ENCODE data around the gene MNT. TPM values are rescaled to one million over a fixed set of nuclear protein-coding genes. Genes with fewer than 3 reads are reported as not detected.
"Not testable (repeated sequence)": the region's sequence is repeated elsewhere in the genome, so short reads cannot be mapped to it uniquely, and the experiment has no call there.

The MNT gene
- total and polyA plus RNA-seq, 2 of the 8 experiments (the other 6 are each of a cell fraction or from before 2014, with no cell fraction given) = 5.0 to 17.3 TPM

DNA sequence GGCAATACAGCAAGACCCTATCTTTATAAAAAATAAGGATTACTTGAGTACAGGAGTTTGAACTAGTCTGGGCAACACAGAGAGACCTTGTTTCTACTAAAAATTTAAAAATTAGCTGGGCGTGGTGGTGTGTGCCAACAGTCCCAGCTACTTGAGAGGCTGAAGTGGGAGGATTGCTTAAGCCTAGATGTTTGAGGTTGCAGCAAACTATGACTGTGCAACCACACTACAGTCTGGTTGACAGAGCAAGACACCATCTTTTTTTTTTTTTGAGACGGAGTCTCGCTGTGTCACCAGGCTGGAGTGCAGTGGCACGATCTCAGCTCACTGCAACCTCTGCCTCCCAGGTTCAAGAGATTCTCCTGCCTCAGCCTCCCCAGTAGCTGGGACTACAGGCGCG, 39.1 kb upstream of the MNT start:
- H2BK20ac ChIP-seq (ENCODE audit: low read length); H2BK120ac ChIP-seq (replicated peaks; ENCODE audit: low read depth, low read length); FAIRE-seq; POLR2A ChIA-PET (ENCODE audit: partially characterized antibody); H3K4me2 ChIP-seq (ENCODE audit: insufficient read depth in 1 of 2, low read depth in 2 of 2, low read length in 2 of 2); H3K9ac ChIP-seq (replicated peaks in 1 of 4; ENCODE audit: extremely low read depth in 1 of 4, low read depth in 3 of 4, low read length in 3 of 4); H3K79me2 ChIP-seq (ENCODE audit: control insufficient read depth in 1 of 2, insufficient read depth in 2 of 2, low read length in 2 of 2); H3K79me1 ChIP-seq (ENCODE audit: low read depth, low read length); H4K8ac ChIP-seq (ENCODE audit: extremely low read depth, insufficient read depth, low read length); H3K4ac ChIP-seq (replicated peaks; ENCODE audit: insufficient read length, low read depth, low read length); H2BK5ac ChIP-seq (ENCODE audit: low read depth, low read length); H3K23me2 ChIP-seq (ENCODE audit: low read depth, low read length); H3K18ac ChIP-seq (ENCODE audit: extremely low read depth, low read length); H3K27ac ChIP-seq (ENCODE audit: low read depth, low read length); H2BK12ac ChIP-seq (ENCODE audit: low read depth, low read length); H3K56ac ChIP-seq (replicated peaks; ENCODE audit: insufficient read length, low read depth, low read length); H3K4me3 ChIP-seq (ENCODE audit: extremely low read depth in 1 of 4, insufficient read depth in 2 of 4, low read depth in 3 of 4, low read length in 4 of 4); DNase-seq (ENCODE audit: low read depth in 1 of 2, low spot score in 2 of 2); H4K91ac ChIP-seq (replicated peaks; ENCODE audit: insufficient read length, low read length); H3K9me3 ChIP-seq (ENCODE audit: insufficient read depth in 2 of 2, low read depth in 1 of 2, low read length in 1 of 2); H2AFZ ChIP-seq (ENCODE audit: low read length); H4K5ac ChIP-seq (ENCODE audit: insufficient read length, low read depth, low read length); CTCF ChIA-PET (ENCODE audit: partially characterized antibody); H3K23ac ChIP-seq (ENCODE audit: insufficient read length); H2BK15ac ChIP-seq (ENCODE audit: low read length); H3K27me3 ChIP-seq (replicated peaks in 1 of 4; ENCODE audit: control insufficient read depth in 3 of 4, extremely low read depth in 1 of 4, insufficient read depth in 3 of 4, low read length in 3 of 4); H4K20me1 ChIP-seq (replicated peaks in 1 of 2; ENCODE audit: control insufficient read depth in 1 of 2, insufficient read depth in 2 of 2, low read length in 2 of 2); H2AK5ac ChIP-seq (ENCODE audit: low read depth, low read length); H3K14ac ChIP-seq (ENCODE audit: insufficient read length): not testable (repeated sequence)
- Histone ChIP-seq H3K36me3 (ENCODE audit: control insufficient read depth in 2 of 4, insufficient read depth in 4 of 4, low read length in 3 of 4) (peaks cover 6 to 36% (median 17%) of the 10 kb centered on the region in 4 experiments; a peak in 7 of 8 replicates), H3K4me1 (replicated peaks in 1 of 4; ENCODE audit: control insufficient read depth in 3 of 4, insufficient read depth in 4 of 4, low read length in 3 of 4) (peaks cover 3 to 11% (median 8%) of the 10 kb centered on the region in 4 experiments)
- WGBS, 2 experiments (ENCODE audit: extremely low coverage in 1 of 2, insufficient coverage in 1 of 2, insufficient read length in 1 of 2, insufficient replicate concordance in 2 of 2, low coverage in 1 of 2, low lambda C conversion rate in 2 of 2, missing lambda C conversion rate in 1 of 2) = 94% methylated on average over 5 of the region's 6 CpGs; no CpG with 5 or more reads in 1 of the 2 experiments
